Liver (tissue), 9 donors: Measurements from ENCODE around the gene ZNF761. TPM values are rescaled to one million over a fixed set of nuclear protein-coding genes. Genes with fewer than 3 reads are reported as not detected.
"Not testable (repeated sequence)": the region's sequence is repeated elsewhere in the genome, so short reads cannot be mapped to it uniquely, and the experiment has no call there.

ENCODE experiments used
- DNase-seq: peaks from one replicate; pipeline ENCODE4 v3.0.0-alpha.2; 2017; ENCODE audit warnings: low spot score
- H3K27ac ChIP-seq, 2 donors: one replicate each; pipeline ENCODE4 v1.7.0; 2013; ENCODE audit warnings: inconsistent platforms in 2 of 2, low read length in 2 of 2, control low read depth in 1 of 2, low read depth in 1 of 2, mild to moderate bottlenecking in 1 of 2
- H3K27me3 ChIP-seq, 4 donors: one replicate each; pipeline versions ENCODE4 v1.6.1 to v1.7.0; 2013; ENCODE audit warnings: low read length in 3 of 4, inconsistent platforms in 1 of 4, mild to moderate bottlenecking in 1 of 4, moderate library complexity in 1 of 4; ENCODE audit not compliant: control insufficient read depth in 4 of 4, insufficient read depth in 4 of 4
- H3K36me3 ChIP-seq, 4 donors: one replicate each; pipeline versions ENCODE4 v1.6.1 to v1.7.0; 2013; ENCODE audit warnings: low read length in 3 of 4, mild to moderate bottlenecking in 3 of 4, low read depth in 1 of 4, moderate library complexity in 1 of 4; ENCODE audit not compliant: control insufficient read depth in 4 of 4, insufficient read depth in 3 of 4
- H3K4me1 ChIP-seq, 4 donors: one replicate each; pipeline versions ENCODE4 v1.6.1 to v1.7.0; 2013; ENCODE audit warnings: low read length in 3 of 4, mild to moderate bottlenecking in 3 of 4, moderate library complexity in 1 of 4; ENCODE audit not compliant: control insufficient read depth in 4 of 4, insufficient read depth in 4 of 4
- H3K4me3 ChIP-seq, 3 donors: one replicate each; pipeline versions ENCODE4 v1.6.1 to v1.7.0; 2013; ENCODE audit warnings: low read length in 3 of 3, control low read depth in 1 of 3, low read depth in 1 of 3, mild to moderate bottlenecking in 1 of 3
- H3K9ac ChIP-seq, 2 donors: one replicate each; pipeline ENCODE4 v1.7.0; 2013; ENCODE audit warnings: low read length in 2 of 2, mild to moderate bottlenecking in 2 of 2, moderate library complexity in 2 of 2, control low read depth in 1 of 2, low read depth in 1 of 2
- H3K9me3 ChIP-seq, 4 donors: one replicate each; pipeline versions ENCODE4 v1.6.1 to v1.7.0; 2013; ENCODE audit warnings: low read length in 3 of 4; ENCODE audit not compliant: control insufficient read depth in 4 of 4
- EGR1 ChIP-seq, 2 donors: IDR thresholded peaks; 2 replicates each; pipeline ENCODE4 v1.6.1; 2016 to 2018; ENCODE audit warnings: antibody characterized with exemption in 2 of 2, low read depth in 2 of 2
- FOXA2 ChIP-seq: IDR thresholded peaks from 2 replicates; pipeline ENCODE4 v1.6.1; 2016; ENCODE audit warnings: antibody characterized with exemption
- HNF4A ChIP-seq, 2 donors: conservative IDR thresholded peaks; 2 replicates each; pipeline ENCODE4 v1.6.1; 2016; ENCODE audit warnings: antibody characterized with exemption in 2 of 2, mild to moderate bottlenecking in 2 of 2
- HNF4G ChIP-seq: IDR thresholded peaks from 2 replicates; pipeline ENCODE4 v1.6.1; 2016; ENCODE audit warnings: antibody characterized with exemption
- NR2F2 ChIP-seq: IDR thresholded peaks from 2 replicates; pipeline ENCODE4 v1.6.1; 2016; ENCODE audit warnings: antibody characterized with exemption
- RAD21 ChIP-seq, 2 donors: IDR thresholded peaks; 2 replicates each; pipeline ENCODE4 v1.6.1; 2016; ENCODE audit warnings: antibody characterized with exemption in 2 of 2, mild to moderate bottlenecking in 2 of 2
- RXRA ChIP-seq, 2 donors: IDR thresholded peaks; 2 replicates each; pipeline ENCODE4 v1.6.1; 2017 to 2018; ENCODE audit warnings: antibody characterized with exemption in 2 of 2, mild to moderate bottlenecking in 1 of 2
- SP1 ChIP-seq: IDR thresholded peaks from 2 replicates; pipeline ENCODE4 v1.6.1; 2018; ENCODE audit warnings: antibody characterized with exemption, mild to moderate bottlenecking
- WGBS: extraction: QIAGEN DNeasy Blood & Tissue Kit; methylation state at CpG from one replicate; pipeline ENCODE4 v1.1.7; 2013; 5-methylcytosine and 5-hydroxymethylcytosine counted together
- polyA plus RNA-seq, 2 donors: library from polyadenylated mRNA; stranded (reverse) in 1 of 2; unstranded in 1 of 2; fragments of 200-250 nt in 1 of 2; fragments of >200 nt in 1 of 2; fragmentation: Nextera tagmentation in 1 of 2; extraction: Ambion mirVana in 1 of 2; gene quantifications; one replicate each; pipeline versions ENCODE4 v1.2.1 to v1.2.3, GENCODE V29; 2013 to 2015
- total RNA-seq, 2 donors: library from RNA; depleted of rRNA; stranded (reverse); fragments of >200 nt; gene quantifications; one replicate each; pipeline ENCODE4 v1.2.3, GENCODE V29; 2014
- TF ChIP-seq, protein P1 (sequence below): IDR thresholded peaks from 2 replicates; pipeline ENCODE4 v1.6.1; 2016; ENCODE audit warnings: antibody characterized with exemption
- TF ChIP-seq, protein P2 (sequence below): fragments of 150-350 bp; IDR thresholded peaks from 2 replicates; pipeline ENCODE4 v1.5.1; 2017; ENCODE audit warnings: improper control_type of control experiment, low read depth, low read length; ENCODE audit not compliant: missing input control
- TF ChIP-seq, protein P3 (sequence below): IDR thresholded peaks from 2 replicates; pipeline ENCODE4 v1.6.1; 2016; ENCODE audit warnings: antibody characterized with exemption
- donor health status: healthy.
- donor health status: healthy.
- donor health status: healthy.
- donor health status: healthy.
- donor health status: healthy.

Gene ZNF761
- total and polyA plus RNA-seq, 4 donors, result 2.7 to 6.3 (median 5.1) TPM

DNA sequence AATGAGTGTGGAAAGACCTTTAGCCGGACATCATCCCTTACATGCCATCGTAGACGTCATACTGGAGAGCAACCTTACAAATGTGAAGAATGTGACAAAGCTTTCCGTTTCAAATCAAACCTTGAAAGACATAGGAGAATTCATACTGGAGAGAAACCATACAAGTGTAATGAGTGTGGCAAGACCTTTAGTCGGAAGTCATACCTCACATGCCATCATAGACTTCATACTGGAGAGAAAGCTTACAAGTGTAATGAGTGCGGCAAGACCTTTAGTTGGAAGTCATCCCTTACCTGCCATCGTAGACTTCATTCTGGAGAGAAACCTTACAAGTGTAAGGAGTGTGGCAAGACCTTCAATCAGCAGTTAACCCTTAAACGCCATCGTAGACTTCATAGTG, 24.0 kb downstream of the ZNF761 start (continued):
- TF ChIP-seq HNF4A (conservative IDR thresholded peaks at IDR 0.05) (no peak), NR2F2 (no peak), RXRA (IDR thresholded peaks at IDR 0.05) (no peak), FOXA2 (no peak)
- TF ChIP-seq, protein P1, sequence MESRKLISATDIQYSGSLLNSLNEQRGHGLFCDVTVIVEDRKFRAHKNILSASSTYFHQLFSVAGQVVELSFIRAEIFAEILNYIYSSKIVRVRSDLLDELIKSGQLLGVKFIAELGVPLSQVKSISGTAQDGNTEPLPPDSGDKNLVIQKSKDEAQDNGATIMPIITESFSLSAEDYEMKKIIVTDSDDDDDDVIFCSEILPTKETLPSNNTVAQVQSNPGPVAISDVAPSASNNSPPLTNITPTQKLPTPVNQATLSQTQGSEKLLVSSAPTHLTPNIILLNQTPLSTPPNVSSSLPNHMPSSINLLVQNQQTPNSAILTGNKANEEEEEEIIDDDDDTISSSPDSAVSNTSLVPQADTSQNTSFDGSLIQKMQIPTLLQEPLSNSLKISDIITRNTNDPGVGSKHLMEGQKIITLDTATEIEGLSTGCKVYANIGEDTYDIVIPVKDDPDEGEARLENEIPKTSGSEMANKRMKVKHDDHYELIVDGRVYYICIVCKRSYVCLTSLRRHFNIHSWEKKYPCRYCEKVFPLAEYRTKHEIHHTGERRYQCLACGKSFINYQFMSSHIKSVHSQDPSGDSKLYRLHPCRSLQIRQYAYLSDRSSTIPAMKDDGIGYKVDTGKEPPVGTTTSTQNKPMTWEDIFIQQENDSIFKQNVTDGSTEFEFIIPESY, result no peak
- TF ChIP-seq, protein P2, sequence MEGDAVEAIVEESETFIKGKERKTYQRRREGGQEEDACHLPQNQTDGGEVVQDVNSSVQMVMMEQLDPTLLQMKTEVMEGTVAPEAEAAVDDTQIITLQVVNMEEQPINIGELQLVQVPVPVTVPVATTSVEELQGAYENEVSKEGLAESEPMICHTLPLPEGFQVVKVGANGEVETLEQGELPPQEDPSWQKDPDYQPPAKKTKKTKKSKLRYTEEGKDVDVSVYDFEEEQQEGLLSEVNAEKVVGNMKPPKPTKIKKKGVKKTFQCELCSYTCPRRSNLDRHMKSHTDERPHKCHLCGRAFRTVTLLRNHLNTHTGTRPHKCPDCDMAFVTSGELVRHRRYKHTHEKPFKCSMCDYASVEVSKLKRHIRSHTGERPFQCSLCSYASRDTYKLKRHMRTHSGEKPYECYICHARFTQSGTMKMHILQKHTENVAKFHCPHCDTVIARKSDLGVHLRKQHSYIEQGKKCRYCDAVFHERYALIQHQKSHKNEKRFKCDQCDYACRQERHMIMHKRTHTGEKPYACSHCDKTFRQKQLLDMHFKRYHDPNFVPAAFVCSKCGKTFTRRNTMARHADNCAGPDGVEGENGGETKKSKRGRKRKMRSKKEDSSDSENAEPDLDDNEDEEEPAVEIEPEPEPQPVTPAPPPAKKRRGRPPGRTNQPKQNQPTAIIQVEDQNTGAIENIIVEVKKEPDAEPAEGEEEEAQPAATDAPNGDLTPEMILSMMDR, result no peak

DNA sequence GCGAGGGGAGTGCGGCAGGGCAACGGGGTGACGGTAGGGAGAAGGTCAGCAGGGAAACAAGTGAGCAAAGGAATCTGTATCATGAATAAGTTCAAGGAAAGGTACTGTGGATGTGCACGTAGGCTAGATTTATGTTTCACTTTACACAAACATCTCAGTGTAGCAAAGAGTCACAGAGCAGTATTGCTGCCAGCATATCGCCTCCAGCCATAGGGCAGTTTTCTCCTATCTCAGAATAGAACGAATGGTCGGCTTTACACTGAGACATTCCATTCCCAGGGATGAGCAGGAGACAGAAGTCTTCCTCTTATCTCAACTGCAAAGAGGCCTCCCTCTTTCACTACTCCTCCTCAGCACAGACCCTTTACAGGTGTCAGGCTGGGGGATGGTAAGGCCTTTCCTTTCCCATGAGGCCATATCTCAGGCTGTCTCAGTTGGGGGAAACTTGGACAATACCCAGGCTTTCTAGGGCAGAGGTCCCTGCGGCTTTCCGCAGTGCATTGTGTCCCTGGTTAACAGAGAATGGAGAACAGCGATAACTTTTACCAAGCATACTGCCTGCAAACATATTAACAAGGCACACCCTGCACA, 28.4 kb downstream of the ZNF761 start:
- peaks cover 29 to 63% (median 42%) of the 10 kb centered on the region in 4 donors for H3K9me3 ChIP-seq
- 23% methylated on average over 11 of the region's 11 CpGs for WGBS
- not testable (repeated sequence) for H3K4me1 ChIP-seq, H3K27me3 ChIP-seq, DNase-seq, H3K4me3 ChIP-seq, H3K9ac ChIP-seq, H3K27ac ChIP-seq, H3K36me3 ChIP-seq

DNA sequence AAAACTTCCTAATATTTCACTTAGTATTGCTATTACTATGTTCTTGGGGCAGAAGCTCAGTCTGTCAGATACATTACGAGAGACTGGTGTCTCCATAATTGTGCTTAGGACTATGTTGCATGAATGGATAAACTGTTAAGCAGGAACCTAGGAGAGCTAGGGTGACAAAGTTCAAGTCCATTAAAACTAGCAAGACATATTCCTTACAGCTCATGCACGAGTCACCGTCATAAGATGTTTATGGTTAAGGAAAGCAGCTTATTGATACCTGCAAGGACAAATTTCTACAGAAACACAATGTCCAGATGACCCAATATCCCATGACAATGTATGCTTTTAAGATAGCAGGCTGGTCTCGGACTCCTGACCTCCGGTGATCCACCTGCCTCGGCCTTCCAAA, 30.1 kb downstream of the ZNF761 start:
- Histone ChIP-seq H3K9me3 (peaks cover 23 to 52% (median 31%) of the 10 kb centered on the region in 4 donors), H3K9ac (no peak overlapping the region), H3K4me3 (no peak overlapping the region), H3K27me3 (no peaks in the 10 kb centered on the region), H3K4me1 (no peaks in the 10 kb centered on the region), H3K27ac (no peak overlapping the region), H3K36me3 (no peaks in the 10 kb centered on the region)
- no peak for DNase-seq
- TF ChIP-seq, protein P2, result no peak
- TF ChIP-seq, protein P3, sequence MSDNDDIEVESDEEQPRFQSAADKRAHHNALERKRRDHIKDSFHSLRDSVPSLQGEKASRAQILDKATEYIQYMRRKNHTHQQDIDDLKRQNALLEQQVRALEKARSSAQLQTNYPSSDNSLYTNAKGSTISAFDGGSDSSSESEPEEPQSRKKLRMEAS, result no peak
- TF ChIP-seq RAD21 (IDR thresholded peaks at IDR 0.05) (no peak), HNF4A (conservative IDR thresholded peaks at IDR 0.05) (no peak), HNF4G (no peak), SP1 (no peak), EGR1 (IDR thresholded peaks at IDR 0.05; ENCODE audit: low read depth in 2 of 2) (no peak)
- WGBS, result 86% methylated on average over 6 of the region's 6 CpGs
